Adrenal gland (tissue), 5 donors: ENCODE data around the gene PSMA2.

Experiments used
- CTCF ChIP-seq, 6 experiments: fragments of 450-650 bp in 4 of 6; fragments of 200-600 bp in 2 of 6; sonication (generic) in 1 of 6; IDR thresholded peaks; 1 replicate in 5 of 6; 2 replicates in 1 of 6; pipeline versions ENCODE4 v1.5.1 to v1.8.0; 2016 to 2021; ENCODE audit warnings: antibody characterized with exemption in 6 of 6, mild to moderate bottlenecking in 2 of 6, moderate library complexity in 1 of 6
- POLR2A ChIP-seq, 2 donors: fragments of 450-650 bp; IDR thresholded peaks; one replicate each; pipeline ENCODE4 v1.6.1; 2017; ENCODE audit warnings: antibody characterized with exemption in 2 of 2, mild to moderate bottlenecking in 2 of 2, moderate library complexity in 1 of 2
- donor health status: DM: no; HTN: no; CAD: no.

- TF ChIP-seq CTCF (IDR thresholded peaks at IDR 0.05) (no peak), POLR2A (IDR thresholded peaks at IDR 0.05) (no peak)
Observed at GRCh38 chr7:42883950-42884349, 48.0 kb downstream of the PSMA2 start.
